Cerebellar nuclear complex (tissue), 1 donor: ENCODE measurements around the gene CNN3.

Experiments
- DNase-seq, 2 experiments: peaks; one replicate each; lab custom pipeline; 2025; lab: John Stamatoyannopoulos, UW

CNN3 gene

DNA sequence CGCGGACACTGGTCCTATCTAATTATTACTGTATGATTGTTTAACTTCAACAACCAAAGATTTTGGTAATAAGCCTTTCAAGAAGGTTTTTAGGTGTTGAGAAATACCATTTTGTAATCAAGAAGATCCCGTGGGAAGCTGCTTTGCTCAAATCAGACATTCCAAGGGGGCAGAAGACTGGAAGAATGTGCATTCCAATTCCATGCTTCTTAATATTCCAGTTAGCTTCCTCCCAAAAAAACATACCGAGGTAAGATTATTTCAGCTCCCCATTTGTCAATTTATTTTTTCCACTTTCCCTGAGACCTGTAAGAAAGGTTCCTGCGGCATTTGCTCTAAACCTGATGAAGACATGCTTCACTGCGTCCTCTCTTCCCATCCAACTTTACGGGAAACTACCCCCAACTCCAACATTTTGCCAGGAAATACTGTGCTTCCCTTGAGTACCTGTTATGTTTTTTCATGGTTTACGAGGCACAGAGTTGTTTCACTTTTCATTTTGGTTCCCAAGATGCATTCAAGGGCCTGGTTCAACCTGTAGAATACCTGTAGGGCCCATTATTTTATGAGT is 4.1 kb downstream of the CNN3 start:
- DNase-seq: no peak

DNA sequence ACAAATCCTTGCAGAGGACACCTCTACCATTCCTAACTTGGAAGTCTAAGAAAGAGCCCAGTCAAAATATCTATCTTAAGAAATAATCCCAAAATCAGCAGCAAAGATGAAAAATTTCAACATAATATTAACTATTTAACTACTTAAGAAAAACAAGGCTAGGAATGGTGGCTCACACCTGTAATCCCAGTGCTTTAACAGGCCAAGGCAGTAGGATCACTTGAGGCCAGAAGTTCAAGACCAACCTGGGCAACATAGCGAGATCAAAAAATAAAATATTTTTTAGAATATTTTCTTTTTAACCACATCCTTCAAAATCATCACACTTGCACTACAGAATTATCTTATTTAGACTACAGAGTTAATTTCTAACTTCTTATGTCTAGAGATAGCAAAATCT is 4.9 kb downstream of the CNN3 start:
- no peak for DNase-seq

GRCh38 chr1:94920061-94920460 is 6.8 kb downstream of the CNN3 start:
- DNase-seq: no peak

- no peak for DNase-seq
These were observed 7.5 kb downstream of the CNN3 start for GRCh38 chr1:94919241-94920030.

DNA sequence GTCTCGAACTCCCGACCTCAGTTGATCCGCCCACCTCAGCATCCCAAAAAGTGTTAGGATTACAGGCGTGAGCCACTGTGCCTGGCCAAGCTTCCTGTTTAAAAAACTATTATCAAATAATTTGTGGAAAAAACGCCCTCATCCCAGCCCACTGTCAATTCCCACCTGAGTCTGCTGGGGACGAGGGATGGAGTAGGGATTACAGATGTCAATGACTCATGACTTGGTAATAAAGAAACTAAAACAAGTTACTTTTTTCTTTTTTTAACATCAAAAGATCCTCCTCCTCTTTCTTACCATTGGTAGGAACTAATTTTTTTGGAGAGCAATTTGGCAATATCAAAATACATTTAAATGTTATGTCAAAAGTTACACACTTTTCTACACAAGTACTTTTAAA is 9.7 kb downstream of the CNN3 start:
- DNase-seq: no peak

DNA sequence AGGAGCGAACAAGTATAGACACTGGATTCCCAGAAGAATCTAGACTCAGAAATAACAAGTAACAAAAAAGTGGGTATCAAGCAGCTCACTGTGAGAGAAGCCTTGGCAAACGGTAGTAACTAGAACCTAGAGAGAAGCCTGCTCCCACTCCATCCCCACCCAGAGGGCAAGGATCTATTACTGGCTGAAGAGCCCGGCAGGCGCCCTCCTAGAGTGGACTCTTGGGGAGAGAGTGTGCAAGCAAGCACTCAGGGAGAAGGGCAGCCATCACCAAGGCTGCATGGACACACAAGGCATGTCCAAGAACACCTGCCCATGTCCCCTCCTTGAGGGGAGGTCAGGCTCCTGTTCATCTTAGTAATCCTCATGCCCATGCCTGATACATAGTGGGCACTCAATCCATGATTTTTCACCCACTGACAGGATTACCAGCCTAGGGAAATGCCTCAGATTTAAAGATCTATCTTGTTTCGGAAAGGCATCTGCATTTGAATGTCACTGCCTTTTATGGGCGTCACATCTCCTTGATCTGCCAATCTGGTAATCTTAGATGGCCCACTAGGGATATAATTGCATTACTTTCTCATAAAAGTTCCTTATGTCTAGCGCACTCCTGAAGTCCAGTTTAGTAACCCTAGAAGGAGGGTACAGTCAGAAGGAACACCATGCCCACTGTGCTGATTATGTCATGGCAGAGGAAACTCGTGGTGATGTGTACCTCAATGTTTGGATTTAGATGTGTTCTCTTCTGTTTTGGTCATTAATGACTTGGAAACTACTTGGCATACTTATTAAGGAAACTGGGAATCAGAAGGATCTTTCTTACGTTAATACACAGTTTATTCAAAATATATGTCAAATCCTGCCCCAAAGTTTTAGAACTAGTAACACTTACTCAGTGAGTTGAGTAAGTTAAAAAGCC is 14.4 kb downstream of the CNN3 start:
- DNase-seq: no peak

GRCh38 chr1:94909486-94909885 is 17.4 kb downstream of the CNN3 start:
- no peak for DNase-seq

DNA sequence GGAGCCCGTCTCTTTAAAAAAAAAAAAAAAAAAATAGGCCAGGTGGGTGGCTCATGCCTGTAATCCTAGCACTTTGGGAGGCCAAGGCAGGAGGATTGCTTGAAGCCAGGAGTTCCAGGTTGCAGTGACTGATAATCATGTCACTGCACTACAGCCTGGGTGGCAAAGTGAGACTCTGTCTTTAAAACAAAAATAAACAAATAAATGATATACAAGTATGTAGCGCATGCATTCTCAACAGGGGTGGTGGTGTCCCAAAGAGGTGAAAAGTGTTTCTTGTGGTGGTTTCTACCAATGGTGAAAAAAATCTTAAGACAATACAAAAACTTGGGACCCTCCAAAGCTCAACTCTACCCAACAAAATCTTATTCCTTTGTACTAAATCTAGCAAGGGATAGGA is 17.9 kb downstream of the CNN3 start:
- no peak for DNase-seq

DNA sequence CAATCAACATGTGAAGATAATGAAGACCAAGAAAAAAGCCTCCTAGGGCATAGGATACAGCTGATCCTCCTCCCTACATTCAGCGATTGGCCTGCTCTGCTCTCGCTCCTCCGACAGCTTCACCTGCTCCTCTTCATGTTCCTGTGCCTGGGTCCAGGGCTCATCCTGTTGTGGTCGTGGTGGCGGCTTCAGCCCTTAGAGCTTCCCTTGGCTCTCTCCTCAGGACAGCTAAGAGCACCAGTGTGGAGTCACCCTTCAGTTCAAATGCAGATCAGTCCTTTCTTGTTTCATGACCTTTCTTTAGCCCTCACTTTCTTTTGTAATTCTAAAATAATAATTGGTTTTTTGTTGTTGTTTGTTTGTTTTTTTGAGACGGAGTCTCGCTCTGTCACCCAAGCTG is 18.7 kb downstream of the CNN3 start:
- no peak for DNase-seq

DNA sequence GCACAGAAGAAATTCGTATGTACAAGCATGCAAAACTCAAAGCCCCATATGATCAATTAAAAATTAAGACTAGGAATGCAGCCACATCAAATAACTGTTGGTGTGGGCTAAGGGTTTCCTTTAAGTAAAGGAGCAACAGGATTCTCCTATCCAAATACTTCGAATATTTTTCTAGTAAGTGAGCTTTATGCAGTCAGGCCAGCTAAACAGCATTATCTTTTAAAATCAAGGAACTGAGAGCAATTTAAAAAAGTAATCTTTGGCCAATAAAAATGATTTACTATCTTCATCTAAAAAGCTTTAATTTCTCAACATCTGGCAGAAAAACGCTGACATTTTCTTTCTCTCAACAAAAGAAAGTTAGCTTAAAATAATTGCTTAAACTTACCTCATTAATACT is 19.8 kb downstream of the CNN3 start:
- no peak for DNase-seq

DNA sequence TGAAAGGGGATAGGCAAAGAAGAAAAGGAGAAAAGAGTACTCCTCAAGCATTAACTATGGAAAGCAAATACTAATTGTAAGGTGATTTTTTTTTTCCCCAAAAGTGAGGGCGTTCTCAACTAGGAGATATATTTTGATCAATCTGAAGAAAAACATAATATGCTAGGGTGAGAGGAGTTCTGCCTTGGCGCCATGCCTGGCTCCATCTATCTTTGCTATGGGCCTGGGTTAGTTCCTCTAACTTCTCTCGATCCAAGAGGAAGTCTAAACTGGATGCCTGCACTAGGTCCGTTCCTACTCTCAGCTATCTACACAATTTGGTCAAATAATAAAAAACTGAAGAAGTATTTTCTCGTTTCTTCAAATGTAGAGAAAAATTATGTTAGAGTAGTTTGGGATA is 20.5 kb downstream of the CNN3 start:
- DNase-seq: no peak

DNA sequence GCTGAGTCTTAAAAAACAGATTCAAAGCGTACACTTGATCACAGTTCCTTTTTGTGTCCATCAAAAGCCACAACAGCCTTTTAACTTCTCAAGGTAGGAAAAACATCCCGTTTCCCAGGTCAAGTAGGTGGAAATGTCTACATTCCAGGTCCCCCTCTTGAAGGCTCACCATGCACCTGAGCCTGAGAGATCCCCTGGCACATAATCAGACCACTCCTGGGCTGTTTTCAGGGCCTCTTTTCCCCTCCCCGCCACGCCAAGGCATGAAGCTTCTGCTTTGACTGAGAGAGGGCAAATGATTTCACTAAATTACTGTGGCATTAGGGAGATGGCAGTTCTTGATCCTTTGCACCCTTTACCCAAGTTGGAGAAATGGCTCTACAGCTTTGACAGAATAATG is 21.7 kb downstream of the CNN3 start:
- DNase-seq: no peak

- DNase-seq: no peak
These were observed 23.5 kb downstream of the CNN3 start for GRCh38 chr1:94903280-94904009.

GRCh38 chr1:94901841-94902240 is 25.1 kb downstream of the CNN3 start:
- DNase-seq: no peak

DNA sequence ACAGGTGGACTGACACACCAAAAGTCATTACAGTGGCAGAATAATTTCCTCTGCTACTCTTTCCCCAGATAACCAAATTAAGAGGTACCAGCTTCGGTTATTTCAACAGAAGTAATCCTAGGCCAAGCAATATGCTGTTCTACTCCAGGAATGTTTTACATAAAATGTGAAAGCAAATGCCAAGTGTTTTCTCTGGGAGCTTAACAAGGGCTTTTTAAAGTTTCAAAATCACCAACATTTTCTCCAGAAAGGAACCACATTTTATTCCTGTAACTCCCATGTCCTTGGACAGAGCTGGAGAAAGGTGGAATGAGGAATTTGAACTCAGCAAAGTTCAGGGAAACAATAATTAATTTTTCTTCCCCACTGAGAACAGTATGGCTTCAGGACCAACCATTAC is 27.2 kb downstream of the CNN3 start:
- no peak for DNase-seq

DNA sequence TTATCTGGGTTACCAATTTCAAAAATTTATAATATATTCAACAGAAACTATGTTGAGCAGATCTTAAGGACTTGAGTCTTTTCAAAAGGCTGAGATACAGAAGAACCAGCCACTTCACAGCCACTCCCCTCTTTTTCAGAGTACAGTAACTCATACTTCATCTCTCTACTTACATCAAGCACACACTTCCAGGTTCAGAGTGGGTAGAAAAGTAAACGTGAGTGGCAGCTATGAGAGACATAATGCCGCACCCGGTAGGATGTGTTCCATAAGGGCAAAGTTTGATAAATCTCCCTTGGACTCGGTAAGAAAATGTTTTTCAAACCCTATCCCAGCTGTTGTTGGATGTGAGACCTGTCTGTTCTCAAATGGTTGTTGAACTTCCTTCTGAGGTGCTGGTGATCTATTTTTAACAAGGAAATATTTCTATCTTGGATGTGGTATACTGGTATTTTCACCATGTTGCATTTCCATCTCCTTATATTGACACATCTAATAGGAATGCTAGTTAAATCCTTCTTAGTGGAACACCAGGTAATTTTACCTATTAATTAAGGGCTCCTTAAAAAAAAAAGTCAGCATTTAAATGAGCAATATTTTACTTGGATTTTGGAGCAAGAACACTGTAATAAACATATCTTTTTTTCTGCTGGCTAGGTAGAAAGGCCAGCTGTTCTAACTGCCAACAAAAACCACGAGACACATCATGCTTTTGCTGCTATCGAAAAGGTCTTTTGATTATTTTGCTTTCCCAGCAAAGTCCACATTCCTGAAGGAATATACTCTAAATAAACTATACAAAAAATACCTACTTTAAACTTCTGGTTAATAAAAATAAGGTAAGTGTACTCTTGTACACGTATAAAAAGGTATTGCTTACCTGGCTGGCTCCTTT is 28.2 kb downstream of the CNN3 start:
- DNase-seq: no peak

DNA sequence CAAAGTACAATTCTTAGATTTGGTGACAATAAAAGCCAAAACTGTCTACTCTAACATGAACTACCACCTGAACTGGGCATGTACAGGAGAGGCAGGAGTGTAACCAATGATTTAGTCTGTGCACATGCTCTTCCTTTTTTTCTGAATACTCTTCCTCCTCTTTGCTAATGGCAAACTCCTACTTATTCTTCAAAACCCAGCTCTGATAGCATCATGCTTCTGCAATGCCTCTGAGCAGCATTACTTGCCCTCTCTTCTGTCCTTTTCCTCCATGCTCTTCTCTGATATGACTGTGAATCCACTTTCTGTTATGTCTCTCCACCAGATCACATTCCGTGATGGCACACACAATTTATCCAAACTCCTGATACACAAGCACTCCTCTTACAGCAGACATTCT is 31.4 kb downstream of the CNN3 start:
- DNase-seq: no peak

- no peak for DNase-seq
These were observed 32.3 kb downstream of the CNN3 start for GRCh38 chr1:94894630-94895029.

DNA sequence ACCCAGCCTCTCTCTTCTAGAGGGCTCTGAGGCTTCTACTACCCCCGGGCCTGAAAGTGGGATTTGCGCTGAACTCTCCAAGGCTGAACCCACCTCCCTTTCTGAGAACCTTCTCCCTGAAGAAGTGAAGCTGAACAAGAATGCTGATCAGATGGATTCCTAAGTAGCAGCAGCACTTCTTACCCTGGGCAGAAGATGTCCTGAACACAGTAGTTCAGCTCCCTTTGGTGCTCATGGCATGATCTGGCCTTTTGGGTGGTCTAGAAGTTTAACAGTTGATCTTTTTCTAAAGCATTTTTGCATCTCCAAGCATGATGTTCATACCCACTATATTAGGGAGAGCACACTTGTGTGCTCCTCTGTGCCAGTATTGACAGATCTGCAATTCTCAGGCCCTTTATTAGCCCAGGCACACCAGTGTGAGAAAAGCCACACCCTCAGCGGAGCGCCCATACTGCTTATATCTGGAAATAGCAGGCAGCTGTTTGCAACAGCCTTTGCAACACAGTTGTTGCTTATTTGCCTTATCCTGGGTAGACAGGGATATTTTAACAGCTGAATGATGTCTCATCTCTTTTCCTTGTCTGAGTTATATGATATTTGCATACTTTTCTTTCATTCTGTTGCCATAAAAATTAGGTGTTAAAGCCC is 34.2 kb downstream of the CNN3 start:
- no peak for DNase-seq

DNA sequence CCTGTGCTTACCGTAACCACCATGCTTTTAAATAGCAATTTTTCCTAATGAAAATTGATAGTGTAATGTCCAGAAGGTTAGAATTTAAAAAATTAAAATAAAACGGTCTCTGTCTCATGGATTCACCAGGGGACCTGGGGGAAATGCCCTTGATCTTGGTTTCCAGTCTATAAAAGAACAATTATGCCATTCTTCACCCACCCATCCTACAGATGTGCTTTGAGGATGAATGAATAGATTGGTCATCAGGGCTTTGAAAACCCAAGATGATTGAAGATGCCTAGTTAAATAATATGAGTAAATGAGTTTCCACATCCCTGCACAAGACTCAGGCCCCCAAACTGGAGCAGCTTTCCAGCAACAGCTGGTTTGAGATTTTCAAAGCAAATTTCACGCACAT is 38.7 kb downstream of the CNN3 start:
- DNase-seq: no peak
